GM19193 (cell line): ENCODE data around the gene LIPK.

ENCODE experiments used
- POLR2A ChIP-seq: IDR thresholded peaks from 4 replicates; pipeline ENCODE4 v1.6.1; 2011; ENCODE audit not compliant: insufficient read depth, insufficient read length; ENCODE audit errors: extremely low read depth

Gene LIPK

GRCh38 chr10:88793712-88794299 lies 87.8 kb downstream of the LIPK start:
- no peak for TF ChIP-seq POLR2A

- no peak for TF ChIP-seq POLR2A
Observed at GRCh38 chr10:88794731-88795130, 88.7 kb downstream of the LIPK start.

- TF ChIP-seq POLR2A: no peak
Observed at GRCh38 chr10:88800152-88801125, 94.4 kb downstream of the LIPK start.
